ENCODE measurements around the gene FAM118A. TPM values are rescaled to one million over a fixed set of nuclear protein-coding genes. Genes with fewer than 3 reads are reported as not detected.
"Not testable (repeated sequence)": the region's sequence is repeated elsewhere in the genome, so short reads cannot be mapped to it uniquely, and the experiment has no call there.

Gene FAM118A
- total RNA-seq, 1 donor from 2014 or later, result 18.3 TPM

DNA sequence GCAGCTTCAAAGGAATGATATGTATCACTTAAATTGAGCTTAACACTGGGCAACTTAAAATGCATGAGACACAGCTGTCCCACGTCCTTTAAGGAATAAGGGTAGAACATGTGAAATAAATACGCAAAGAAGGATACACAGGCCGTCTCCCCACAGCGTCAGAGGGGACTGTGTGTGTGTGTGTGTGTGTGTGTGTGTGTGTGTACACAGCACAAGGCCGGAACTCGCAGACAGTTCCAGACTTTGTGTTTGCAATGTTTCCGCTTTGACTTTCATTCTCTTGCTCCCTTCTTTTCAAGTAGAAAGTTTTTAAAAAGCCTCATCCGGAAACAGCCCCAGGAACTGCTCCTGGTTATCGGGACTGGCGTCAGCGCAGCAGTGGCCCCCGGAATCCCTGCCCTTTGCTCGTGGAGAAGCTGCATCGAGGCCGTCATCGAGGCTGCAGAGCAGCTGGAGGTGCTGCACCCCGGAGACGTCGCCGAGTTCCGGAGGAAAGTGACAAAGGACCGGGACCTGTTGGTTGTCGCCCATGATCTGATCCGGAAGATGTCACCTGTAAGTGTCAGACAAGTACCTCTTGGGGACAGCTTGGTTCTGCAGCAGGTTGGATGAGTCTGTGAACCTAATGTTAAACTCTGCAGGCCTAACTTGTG is 13.3 kb downstream of the FAM118A start:
- FAIRE-seq, result no peak
- peaks cover 20% of the 10 kb centered on the region for H3K4me1 ChIP-seq (ENCODE audit: insufficient read depth, low read length)
- no peaks in the 10 kb centered on the region for H3K9me3 ChIP-seq (ENCODE audit: insufficient read depth, low read depth, low read length)
- no peak overlapping the region for H3K4me3 ChIP-seq (ENCODE audit: insufficient read depth, low read depth, low read length)
- DNase-seq (ENCODE audit: low read depth), result no peak
- H3K27me3 Mint-ChIP-seq (ENCODE audit: low read depth, unreplicated experiment), result no peaks in the 10 kb centered on the region
- no peak for TF ChIP-seq EZH2 (IDR thresholded peaks at IDR 0.05; ENCODE audit: insufficient read depth, low read length)
- TF ChIP-seq, protein P1, sequence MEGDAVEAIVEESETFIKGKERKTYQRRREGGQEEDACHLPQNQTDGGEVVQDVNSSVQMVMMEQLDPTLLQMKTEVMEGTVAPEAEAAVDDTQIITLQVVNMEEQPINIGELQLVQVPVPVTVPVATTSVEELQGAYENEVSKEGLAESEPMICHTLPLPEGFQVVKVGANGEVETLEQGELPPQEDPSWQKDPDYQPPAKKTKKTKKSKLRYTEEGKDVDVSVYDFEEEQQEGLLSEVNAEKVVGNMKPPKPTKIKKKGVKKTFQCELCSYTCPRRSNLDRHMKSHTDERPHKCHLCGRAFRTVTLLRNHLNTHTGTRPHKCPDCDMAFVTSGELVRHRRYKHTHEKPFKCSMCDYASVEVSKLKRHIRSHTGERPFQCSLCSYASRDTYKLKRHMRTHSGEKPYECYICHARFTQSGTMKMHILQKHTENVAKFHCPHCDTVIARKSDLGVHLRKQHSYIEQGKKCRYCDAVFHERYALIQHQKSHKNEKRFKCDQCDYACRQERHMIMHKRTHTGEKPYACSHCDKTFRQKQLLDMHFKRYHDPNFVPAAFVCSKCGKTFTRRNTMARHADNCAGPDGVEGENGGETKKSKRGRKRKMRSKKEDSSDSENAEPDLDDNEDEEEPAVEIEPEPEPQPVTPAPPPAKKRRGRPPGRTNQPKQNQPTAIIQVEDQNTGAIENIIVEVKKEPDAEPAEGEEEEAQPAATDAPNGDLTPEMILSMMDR (IDR thresholded peaks at IDR 0.05; ENCODE audit: insufficient read depth, low read depth, low read length), result no peak
- H3K36me3 Mint-ChIP-seq (ENCODE audit: low read depth, unreplicated experiment), result peaks cover 26% of the 10 kb centered on the region
- H3K4me1 Mint-ChIP-seq (ENCODE audit: low read depth, unreplicated experiment), result peaks cover 25% of the 10 kb centered on the region
- no peaks in the 10 kb centered on the region for H3K27me3 ChIP-seq (ENCODE audit: insufficient read depth, low read length)
- H4K20me1 ChIP-seq (ENCODE audit: insufficient read depth, low read length), result peaks cover 23% of the 10 kb centered on the region
- no peak overlapping the region for H3K4me2 ChIP-seq (ENCODE audit: low read length)
- H3K27ac ChIP-seq (ENCODE audit: low read depth, low read length), result no peak overlapping the region
- no peaks in the 10 kb centered on the region for H3K9me3 Mint-ChIP-seq (ENCODE audit: unreplicated experiment)
- H3K4me3 Mint-ChIP-seq (ENCODE audit: unreplicated experiment), result no peak overlapping the region
- H3K27ac Mint-ChIP-seq (ENCODE audit: unreplicated experiment), result no peak overlapping the region
- H2AFZ ChIP-seq (ENCODE audit: low read depth, low read length), result no peak overlapping the region
- H3K9ac ChIP-seq (ENCODE audit: low read length), result no peak overlapping the region
- peaks cover 11% of the 10 kb centered on the region for H3K36me3 ChIP-seq (ENCODE audit: insufficient read depth, low read length)
- H3K79me2 ChIP-seq (ENCODE audit: insufficient read depth, low read length), result peaks cover 41% of the 10 kb centered on the region

DNA sequence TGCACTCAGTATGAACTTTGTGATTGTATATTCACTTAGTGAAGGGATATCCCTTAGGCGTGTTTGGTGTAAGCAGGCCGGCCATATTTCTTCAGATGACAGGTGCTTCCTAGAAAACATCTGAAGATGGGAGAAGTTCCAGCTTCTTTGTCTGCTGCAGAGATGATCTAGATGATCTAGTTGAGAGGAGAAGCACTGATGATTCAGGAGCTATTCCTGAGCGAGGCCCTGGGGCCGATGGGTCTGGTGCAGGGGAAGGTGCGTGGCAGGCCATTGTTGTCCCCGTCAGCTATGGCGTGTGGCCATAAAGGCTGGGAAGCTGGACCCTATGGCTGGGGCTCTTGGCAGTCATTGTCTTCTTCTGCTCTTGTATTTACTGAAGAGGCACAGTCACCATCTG is 14.0 kb downstream of the FAM118A start:
- Histone ChIP-seq H3K4me1 (ENCODE audit: insufficient read depth, low read length) (peaks cover 13% of the 10 kb centered on the region), H3K4me3 (ENCODE audit: insufficient read depth, low read depth, low read length) (no peak overlapping the region), H3K36me3 (ENCODE audit: insufficient read depth, low read length) (peaks cover 11% of the 10 kb centered on the region), H3K9ac (ENCODE audit: low read length) (no peak overlapping the region), H3K9me3 (ENCODE audit: insufficient read depth, low read depth, low read length) (no peaks in the 10 kb centered on the region), H3K4me2 (ENCODE audit: low read length) (no peak overlapping the region), H3K79me2 (ENCODE audit: insufficient read depth, low read length) (peaks cover 41% of the 10 kb centered on the region), H2AFZ (ENCODE audit: low read depth, low read length) (no peak overlapping the region), H3K27ac (ENCODE audit: low read depth, low read length) (no peak overlapping the region), H4K20me1 (ENCODE audit: insufficient read depth, low read length) (peaks cover 23% of the 10 kb centered on the region), H3K27me3 (ENCODE audit: insufficient read depth, low read length) (no peaks in the 10 kb centered on the region)
- H3K27ac Mint-ChIP-seq (ENCODE audit: unreplicated experiment), result no peak overlapping the region
- H3K9me3 Mint-ChIP-seq (ENCODE audit: unreplicated experiment), result no peaks in the 10 kb centered on the region
- TF ChIP-seq EZH2 (IDR thresholded peaks at IDR 0.05; ENCODE audit: insufficient read depth, low read length), result no peak
- TF ChIP-seq, protein P1 (IDR thresholded peaks at IDR 0.05; ENCODE audit: insufficient read depth, low read depth, low read length), result no peak
- DNase-seq (ENCODE audit: low read depth) (no peak), FAIRE-seq (no peak)
- peaks cover 18% of the 10 kb centered on the region for H3K4me1 Mint-ChIP-seq (ENCODE audit: low read depth, unreplicated experiment)
- no peaks in the 10 kb centered on the region for H3K27me3 Mint-ChIP-seq (ENCODE audit: low read depth, unreplicated experiment)
- no peak overlapping the region for H3K4me3 Mint-ChIP-seq (ENCODE audit: unreplicated experiment)
- H3K36me3 Mint-ChIP-seq (ENCODE audit: low read depth, unreplicated experiment), result peaks cover 26% of the 10 kb centered on the region

DNA sequence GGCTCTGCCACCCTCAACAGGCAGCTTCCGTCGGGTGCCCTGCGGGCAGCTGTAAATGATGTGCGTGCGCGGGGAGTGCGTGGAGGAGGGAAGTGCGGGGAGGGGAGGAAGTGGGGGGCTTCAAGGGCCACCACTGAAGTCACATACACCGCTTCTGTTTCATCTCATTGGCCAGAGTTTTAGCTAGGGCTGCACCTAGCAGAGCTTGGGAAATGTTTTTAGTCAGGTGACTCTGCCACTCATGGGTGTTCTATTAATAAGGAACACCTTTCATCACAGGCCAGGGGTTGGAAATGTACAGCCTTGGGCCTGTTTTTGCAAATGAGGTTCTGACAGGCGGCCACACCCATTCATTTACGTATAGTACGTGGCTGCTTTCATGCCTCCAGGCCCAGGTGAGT is 14.6 kb downstream of the FAM118A start:
- peaks cover 23% of the 10 kb centered on the region for H4K20me1 ChIP-seq (ENCODE audit: insufficient read depth, low read length)
- no peak overlapping the region for H3K27ac Mint-ChIP-seq (ENCODE audit: unreplicated experiment)
- peaks cover 7% of the 10 kb centered on the region for H3K4me1 ChIP-seq (ENCODE audit: insufficient read depth, low read length)
- H3K4me2 ChIP-seq (ENCODE audit: low read length), result no peak overlapping the region
- no peak overlapping the region for H3K27ac ChIP-seq (ENCODE audit: low read depth, low read length)
- H3K4me3 ChIP-seq (ENCODE audit: insufficient read depth, low read depth, low read length), result no peak overlapping the region
- H3K4me3 Mint-ChIP-seq (ENCODE audit: unreplicated experiment), result no peak overlapping the region
- peaks cover 40% of the 10 kb centered on the region for H3K79me2 ChIP-seq (ENCODE audit: insufficient read depth, low read length)
- TF ChIP-seq EZH2 (IDR thresholded peaks at IDR 0.05; ENCODE audit: insufficient read depth, low read length), result no peak
- TF ChIP-seq, protein P1 (IDR thresholded peaks at IDR 0.05; ENCODE audit: insufficient read depth, low read depth, low read length), result no peak
- H3K36me3 ChIP-seq (ENCODE audit: insufficient read depth, low read length), result peaks cover 11% of the 10 kb centered on the region
- DNase-seq (ENCODE audit: low read depth) (no peak), FAIRE-seq (no peak)
- H3K9me3 ChIP-seq (ENCODE audit: insufficient read depth, low read depth, low read length), result no peaks in the 10 kb centered on the region
- no peak overlapping the region for H2AFZ ChIP-seq (ENCODE audit: low read depth, low read length)
- no peaks in the 10 kb centered on the region for H3K9me3 Mint-ChIP-seq (ENCODE audit: unreplicated experiment)
- H3K36me3 Mint-ChIP-seq (ENCODE audit: low read depth, unreplicated experiment), result peaks cover 26% of the 10 kb centered on the region
- no peak overlapping the region for H3K9ac ChIP-seq (ENCODE audit: low read length)
- H3K27me3 Mint-ChIP-seq (ENCODE audit: low read depth, unreplicated experiment), result no peaks in the 10 kb centered on the region
- H3K27me3 ChIP-seq (ENCODE audit: insufficient read depth, low read length), result no peaks in the 10 kb centered on the region
- H3K4me1 Mint-ChIP-seq (ENCODE audit: low read depth, unreplicated experiment), result peaks cover 12% of the 10 kb centered on the region

DNA sequence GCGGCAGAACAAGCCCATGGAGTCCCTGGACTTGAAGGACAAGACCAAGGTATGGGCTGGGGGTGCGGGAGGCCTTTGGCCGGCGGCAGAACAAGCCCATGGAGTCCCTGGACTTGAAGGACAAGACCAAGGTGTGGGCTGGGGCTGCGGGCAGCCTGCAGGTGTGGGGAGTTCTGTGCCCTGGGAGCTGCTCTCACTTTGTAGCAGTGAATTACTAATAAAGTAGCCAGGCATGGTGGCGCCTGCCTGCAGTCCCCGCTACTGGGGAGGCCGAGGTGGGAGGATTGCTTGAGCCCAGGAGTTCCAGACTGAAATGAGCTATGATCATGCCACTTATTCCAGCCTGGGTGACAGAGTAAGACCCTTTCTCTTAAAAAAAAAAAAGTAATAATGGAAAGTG is 18.5 kb downstream of the FAM118A start:
- not testable (repeated sequence) for H3K79me2 ChIP-seq (ENCODE audit: insufficient read depth, low read length); H3K4me3 Mint-ChIP-seq (ENCODE audit: unreplicated experiment); H2AFZ ChIP-seq (ENCODE audit: low read depth, low read length); FAIRE-seq; H3K9me3 ChIP-seq (ENCODE audit: insufficient read depth, low read depth, low read length); H3K36me3 ChIP-seq (ENCODE audit: insufficient read depth, low read length); H3K9ac ChIP-seq (ENCODE audit: low read length); H3K4me1 ChIP-seq (ENCODE audit: insufficient read depth, low read length); H3K27ac ChIP-seq (ENCODE audit: low read depth, low read length); H3K9me3 Mint-ChIP-seq (ENCODE audit: unreplicated experiment); H3K27me3 ChIP-seq (ENCODE audit: insufficient read depth, low read length); H3K27ac Mint-ChIP-seq (ENCODE audit: unreplicated experiment); H3K4me3 ChIP-seq (ENCODE audit: insufficient read depth, low read depth, low read length); H3K4me2 ChIP-seq (ENCODE audit: low read length); H3K4me1 Mint-ChIP-seq (ENCODE audit: low read depth, unreplicated experiment); H3K27me3 Mint-ChIP-seq (ENCODE audit: low read depth, unreplicated experiment); DNase-seq (ENCODE audit: low read depth)
- H4K20me1 ChIP-seq (ENCODE audit: insufficient read depth, low read length), result peaks cover 18% of the 10 kb centered on the region
- H3K36me3 Mint-ChIP-seq (ENCODE audit: low read depth, unreplicated experiment), result peaks cover 25% of the 10 kb centered on the region

All from astrocyte (in vitro differentiated cells and primary cell).